HepG2 (cell line): ENCODE results near the gene PLEKHM2. TPM values are rescaled to one million over a fixed set of nuclear protein-coding genes. Genes with fewer than 3 reads are reported as not detected.
A peak's percentile ranks its signal among the peaks of the same experiment; 100 is the strongest.

Source experiments
- AHR ChIP-seq: IDR thresholded peaks from 2 replicates; pipeline ENCODE4 v1.6.1; 2018; ENCODE audit warnings: missing genetic modification reagents, missing compliant biosample characterization
- ARID5B ChIP-seq: IDR thresholded peaks from 2 replicates; pipeline ENCODE4 v1.4.0; 2020; ENCODE audit warnings: mild to moderate bottlenecking, missing genetic modification reagents
- ATF7 ChIP-seq, 2 experiments: fragments of 450-650 bp in 1 of 2; sonication (generic) in 1 of 2; formaldehyde crosslinking in 1 of 2; IDR thresholded peaks; 2 replicates each; pipeline versions ENCODE4 v1.4.0 to v1.6.1; 2016 to 2020; ENCODE audit warnings: antibody characterized with exemption in 1 of 2, mild to moderate bottlenecking in 1 of 2, missing genetic modification reagents in 1 of 2
- FLYWCH1 ChIP-seq: sonication (generic); formaldehyde crosslinking; IDR thresholded peaks from 2 replicates; pipeline ENCODE4 v1.8.1; 2023; ENCODE audit warnings: mild to moderate bottlenecking, missing genetic modification reagents
- FOSL1 ChIP-seq: sonication (generic); formaldehyde crosslinking; IDR thresholded peaks from 2 replicates; pipeline ENCODE4 v1.9.0; 2021; ENCODE audit warnings: missing genetic modification reagents, borderline replicate concordance
- MAFK ChIP-seq, 2 experiments: IDR thresholded peaks in 1 of 2; conservative IDR thresholded peaks in 1 of 2; 2 replicates each; pipeline ENCODE4 v1.6.1; 2011; ENCODE audit warnings: improper control_type of control experiment in 2 of 2, low read length in 2 of 2
- MAX ChIP-seq: IDR thresholded peaks from 2 replicates; pipeline ENCODE4 v1.6.1; 2012; ENCODE audit warnings: inconsistent platforms
- NCOA1 ChIP-seq: sonication (generic); formaldehyde crosslinking; IDR thresholded peaks from 2 replicates; pipeline ENCODE4 v1.9.0; 2021; ENCODE audit warnings: missing genetic modification reagents
- NFKB2 ChIP-seq: sonication (generic); formaldehyde crosslinking; IDR thresholded peaks from 2 replicates; pipeline ENCODE4 v1.4.0; 2020; ENCODE audit warnings: missing genetic modification reagents, borderline replicate concordance
- NR2F2 ChIP-seq: IDR thresholded peaks from 2 replicates; pipeline ENCODE4 v1.6.1; 2012; ENCODE audit warnings: low read depth, inconsistent platforms, borderline replicate concordance
- NRL ChIP-seq: sonication (generic); formaldehyde crosslinking; IDR thresholded peaks from 2 replicates; pipeline ENCODE4 v1.5.0; 2020; ENCODE audit warnings: missing genetic modification reagents, mild to moderate bottlenecking, moderate library complexity, borderline replicate concordance
- PREB ChIP-seq: sonication (generic); formaldehyde crosslinking; IDR thresholded peaks from 2 replicates; pipeline ENCODE4 v1.4.0; 2020; ENCODE audit warnings: missing genetic modification reagents
- RFXANK ChIP-seq: IDR thresholded peaks from 2 replicates; pipeline ENCODE4 v1.6.1; 2016
- SYNCRIP ChIP-seq: fragments of 200-400 bp; formaldehyde crosslinking; IDR thresholded peaks from 2 replicates; pipeline ENCODE4 v1.6.1; 2018; ENCODE audit warnings: mild to moderate bottlenecking, low read depth, low read length; ENCODE audit not compliant: insufficient read depth
- TFAP4 ChIP-seq: sonication (generic); IDR thresholded peaks from 2 replicates; pipeline ENCODE4 v1.6.1; 2016; ENCODE audit warnings: low read depth, borderline replicate concordance
- ZBTB1 ChIP-seq: sonication (generic); formaldehyde crosslinking; IDR thresholded peaks from 2 replicates; pipeline ENCODE4 v1.4.0; 2020; ENCODE audit warnings: missing genetic modification reagents, borderline replicate concordance
- ZBTB42 ChIP-seq: sonication (generic); formaldehyde crosslinking; IDR thresholded peaks from 2 replicates; pipeline ENCODE4 v1.5.0; 2020; ENCODE audit warnings: mild to moderate bottlenecking, missing genetic modification reagents
- ZBTB7B ChIP-seq: sonication (generic); formaldehyde crosslinking; IDR thresholded peaks from 2 replicates; pipeline ENCODE4 v1.4.0; 2020; ENCODE audit warnings: missing genetic modification reagents
- ZNF160 ChIP-seq: sonication (generic); formaldehyde crosslinking; IDR thresholded peaks from 2 replicates; pipeline ENCODE4 v1.8.0; 2022; ENCODE audit warnings: mild to moderate bottlenecking, inconsistent platforms, missing genetic modification reagents
- ZNF367 ChIP-seq: sonication (generic); formaldehyde crosslinking; IDR thresholded peaks from 2 replicates; pipeline ENCODE4 v1.4.0; 2020; ENCODE audit warnings: missing genetic modification reagents, borderline replicate concordance
- ZNF547 ChIP-seq: sonication (generic); formaldehyde crosslinking; IDR thresholded peaks from 2 replicates; pipeline ENCODE4 v1.5.1; 2020; ENCODE audit warnings: mild to moderate bottlenecking, missing genetic modification reagents
- ZNF552 ChIP-seq: sonication (generic); formaldehyde crosslinking; IDR thresholded peaks from 2 replicates; pipeline ENCODE4 v1.9.0; 2022; ENCODE audit warnings: missing genetic modification reagents, mild to moderate bottlenecking, borderline replicate concordance
- ZNF775 ChIP-seq: sonication (generic); formaldehyde crosslinking; IDR thresholded peaks from 2 replicates; pipeline ENCODE4 v1.4.0; 2020; ENCODE audit warnings: missing genetic modification reagents, mild to moderate bottlenecking, moderate library complexity, borderline replicate concordance
- ZZZ3 ChIP-seq: sonication (generic); formaldehyde crosslinking; IDR thresholded peaks from 2 replicates; pipeline ENCODE4 v1.4.0; 2020; ENCODE audit warnings: missing genetic modification reagents, mild to moderate bottlenecking, borderline replicate concordance
- polyA plus RNA-seq, 8 experiments: library from polyadenylated mRNA; depleted of rRNA in 3 of 8; stranded (reverse) in 7 of 8; unstranded in 1 of 8; fragments of >200 nt; fragmentation: Illumina TruSeq in 4 of 8; extraction: Trizol in 4 of 8; gene quantifications; 2 replicates each; pipeline versions ENCODE4 v1.2.1 to v1.2.3, GENCODE V29; 2011 to 2016; ENCODE audit warnings: low read depth in 4 of 8, missing spikeins in 1 of 8, mixed read lengths in 1 of 8; ENCODE audit not compliant: insufficient read depth in 1 of 8
- total RNA-seq, 5 experiments: library from RNA; depleted of rRNA; stranded (reverse); fragments of >200 nt; fragmentation: Illumina TruSeq; extraction: Trizol; gene quantifications; 2 replicates each; pipeline ENCODE4 v1.2.3, GENCODE V29; 2016; ENCODE audit warnings: low read depth in 1 of 5

The PLEKHM2 gene
- total and polyA plus RNA-seq, 2 of the 13 experiments (the other 11 are each of a cell fraction or from before 2014, with no cell fraction given) = 16.5 to 27.3 TPM

GRCh38 chr1:15740924-15741850 lies 57.1 kb downstream of the PLEKHM2 start (continued):
- TF ChIP-seq NCOA1 (CRISPR knock-in tag) (no peak), ZZZ3 (no peak), ATF7 (IDR thresholded peaks at IDR 0.05) (no peak), ATF7 (CRISPR knock-in tag; IDR thresholded peaks at IDR 0.05) (no peak), ZNF775 (CRISPR knock-in tag) (no peak), AHR (CRISPR knock-in tag) (no peak), SYNCRIP (no peak), RFXANK (no peak), ZNF160 (CRISPR knock-in tag) (no peak), ARID5B (CRISPR knock-in tag) (peak; percentile 48; the same call in 1 of the 2 replicates), NR2F2 (no peak), FOSL1 (CRISPR knock-in tag) (no peak), MAFK (conservative IDR thresholded peaks at IDR 0.05 in 1 of 2, IDR thresholded peaks at IDR 0.05 in 1 of 2; ENCODE audit: low read length in 2 of 2) (no peak), ZNF367 (CRISPR knock-in tag) (no peak), ZBTB1 (no peak), MAX (peak; percentile 23; the same call in 1 of the 2 replicates), ZBTB7B (peak; percentile 46; the same call in 1 of the 2 replicates), NFKB2 (peak; percentile 55; the same call in 1 of the 2 replicates), ZNF547 (CRISPR knock-in tag) (no peak), ZBTB42 (CRISPR knock-in tag) (no peak), NRL (no peak), TFAP4 (no peak; the same call in 1 of the 2 replicates), FLYWCH1 (CRISPR knock-in tag) (no peak), ZNF552 (CRISPR knock-in tag) (no peak), PREB (no peak)
